Loucy (cell line): ENCODE measurements around the gene PMM1.

Source experiments
- H2AFZ ChIP-seq: fragments of 200-600 bp; sonication (generic); 2 replicates; pipeline ENCODE4 v1.6.0; 2016; ENCODE audit warnings: antibody characterized with exemption, mild to moderate bottlenecking, low read length, moderate library complexity
- H3F3A ChIP-seq: fragments of 200-600 bp; 2 replicates; pipeline ENCODE4 v1.6.0; 2016; ENCODE audit warnings: antibody characterized with exemption, low read depth, mild to moderate bottlenecking
- H3K27me3 ChIP-seq: fragments of 200-600 bp; sonication (generic); 2 replicates; pipeline ENCODE4 v1.6.1; 2014; ENCODE audit warnings: low read length, mild to moderate bottlenecking; ENCODE audit not compliant: insufficient read depth, poor library complexity, severe bottlenecking
- H3K36me3 ChIP-seq: fragments of 200-600 bp; sonication (generic); 2 replicates; pipeline ENCODE4 v1.6.1; 2016; ENCODE audit warnings: low read length; ENCODE audit not compliant: insufficient read depth
- H3K4me1 ChIP-seq: fragments of 200-600 bp; sonication (generic); 2 replicates; pipeline ENCODE4 v1.5.1; 2014; ENCODE audit warnings: low read length, mild to moderate bottlenecking; ENCODE audit not compliant: insufficient read depth, poor library complexity, severe bottlenecking
- H3K4me2 ChIP-seq: fragments of 200-600 bp; sonication (generic); 2 replicates; pipeline ENCODE4 v1.6.0; 2014; ENCODE audit warnings: antibody characterized with exemption, low read length, low read depth, mild to moderate bottlenecking; ENCODE audit not compliant: poor library complexity, severe bottlenecking
- H3K4me3 ChIP-seq: fragments of 200-600 bp; sonication (generic); 2 replicates; pipeline ENCODE4 v1.5.1; 2014; ENCODE audit warnings: low read length, mild to moderate bottlenecking, mixed read lengths; ENCODE audit not compliant: poor library complexity, severe bottlenecking
- H3K79me2 ChIP-seq: fragments of 200-600 bp; sonication (generic); 2 replicates; pipeline ENCODE4 v1.6.1; 2014; ENCODE audit warnings: low read length; ENCODE audit not compliant: insufficient read depth
- H3K9ac ChIP-seq: fragments of 200-600 bp; sonication (generic); 2 replicates; pipeline ENCODE4 v1.6.0; 2014; ENCODE audit warnings: mild to moderate bottlenecking, low read depth, low read length, moderate library complexity; ENCODE audit not compliant: poor library complexity, severe bottlenecking
- H3K9me2 ChIP-seq: fragments of 200-600 bp; sonication (generic); replicated peaks from 2 replicates; pipeline ENCODE4 v1.6.1; 2016; ENCODE audit warnings: low read depth, low read length, mixed read lengths
- H3K9me3 ChIP-seq: fragments of 200-600 bp; sonication (generic); 2 replicates; pipeline ENCODE4 v1.6.1; 2014; ENCODE audit warnings: mild to moderate bottlenecking, antibody characterized with exemption, low read length, low read depth; ENCODE audit not compliant: insufficient read depth
- H4K20me1 ChIP-seq: fragments of 200-600 bp; sonication (generic); 2 replicates; pipeline ENCODE4 v1.6.0; 2014; ENCODE audit warnings: antibody characterized with exemption, low read length, mild to moderate bottlenecking; ENCODE audit not compliant: insufficient read depth, poor library complexity, severe bottlenecking
- EZH2phosphoT487 ChIP-seq: fragments of 200-600 bp; IDR thresholded peaks from 2 replicates; pipeline ENCODE4 v1.6.1; 2018; ENCODE audit warnings: antibody characterized with exemption, mild to moderate bottlenecking, moderate library complexity, borderline replicate concordance
- TF ChIP-seq, protein P1 (sequence below): fragments of 200-600 bp; sonication (generic); conservative IDR thresholded peaks from 2 replicates; pipeline ENCODE4 v1.5.1; 2014; ENCODE audit warnings: mild to moderate bottlenecking, antibody characterized with exemption, low read length

The PMM1 gene

DNA sequence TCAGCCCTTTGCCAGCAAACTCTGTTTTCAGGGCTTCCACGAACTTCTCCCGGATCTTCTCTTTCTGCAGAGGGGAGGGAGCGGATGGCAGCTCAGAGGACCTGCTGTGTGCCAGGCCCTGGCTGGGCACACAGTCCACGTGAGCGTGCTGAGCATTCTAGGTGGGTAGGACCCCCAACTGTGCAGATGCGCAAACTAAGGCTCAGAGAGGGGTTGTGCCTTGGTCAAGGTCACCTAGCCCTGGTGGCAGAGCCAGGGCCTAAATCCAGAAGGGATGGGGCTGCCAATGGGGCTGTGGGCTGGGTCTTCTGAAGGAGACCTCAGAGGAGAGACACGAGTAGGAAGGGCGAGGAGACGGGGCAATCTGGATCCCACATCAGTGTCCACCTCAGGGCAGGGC lies 10.8 kb downstream of the PMM1 start:
- no peak overlapping the region for H3K9ac ChIP-seq
- no peak overlapping the region for H2AFZ ChIP-seq
- H4K20me1 ChIP-seq, result no peaks in the 10 kb centered on the region
- H3K36me3 ChIP-seq, result no peaks in the 10 kb centered on the region
- no peaks in the 10 kb centered on the region for H3K4me1 ChIP-seq
- H3K9me2 ChIP-seq, result no peaks in the 10 kb centered on the region
- no peak overlapping the region for H3K4me2 ChIP-seq
- H3K27me3 ChIP-seq, result no peaks in the 10 kb centered on the region
- H3K79me2 ChIP-seq, result no peaks in the 10 kb centered on the region
- H3F3A ChIP-seq, result no peaks in the 10 kb centered on the region
- TF ChIP-seq, protein P1, sequence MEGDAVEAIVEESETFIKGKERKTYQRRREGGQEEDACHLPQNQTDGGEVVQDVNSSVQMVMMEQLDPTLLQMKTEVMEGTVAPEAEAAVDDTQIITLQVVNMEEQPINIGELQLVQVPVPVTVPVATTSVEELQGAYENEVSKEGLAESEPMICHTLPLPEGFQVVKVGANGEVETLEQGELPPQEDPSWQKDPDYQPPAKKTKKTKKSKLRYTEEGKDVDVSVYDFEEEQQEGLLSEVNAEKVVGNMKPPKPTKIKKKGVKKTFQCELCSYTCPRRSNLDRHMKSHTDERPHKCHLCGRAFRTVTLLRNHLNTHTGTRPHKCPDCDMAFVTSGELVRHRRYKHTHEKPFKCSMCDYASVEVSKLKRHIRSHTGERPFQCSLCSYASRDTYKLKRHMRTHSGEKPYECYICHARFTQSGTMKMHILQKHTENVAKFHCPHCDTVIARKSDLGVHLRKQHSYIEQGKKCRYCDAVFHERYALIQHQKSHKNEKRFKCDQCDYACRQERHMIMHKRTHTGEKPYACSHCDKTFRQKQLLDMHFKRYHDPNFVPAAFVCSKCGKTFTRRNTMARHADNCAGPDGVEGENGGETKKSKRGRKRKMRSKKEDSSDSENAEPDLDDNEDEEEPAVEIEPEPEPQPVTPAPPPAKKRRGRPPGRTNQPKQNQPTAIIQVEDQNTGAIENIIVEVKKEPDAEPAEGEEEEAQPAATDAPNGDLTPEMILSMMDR, result no peak
- TF ChIP-seq EZH2phosphoT487, result no peak
- H3K4me3 ChIP-seq, result no peak overlapping the region
- no peaks in the 10 kb centered on the region for H3K9me3 ChIP-seq

- no peaks in the 10 kb centered on the region for H4K20me1 ChIP-seq
- no peaks in the 10 kb centered on the region for H3K27me3 ChIP-seq
- H3K4me1 ChIP-seq, result no peaks in the 10 kb centered on the region
- H3K4me2 ChIP-seq, result no peak overlapping the region
- no peaks in the 10 kb centered on the region for H3K9me3 ChIP-seq
- no peaks in the 10 kb centered on the region for H3K79me2 ChIP-seq
- no peaks in the 10 kb centered on the region for H3F3A ChIP-seq
- H3K9ac ChIP-seq, result no peak overlapping the region
- H3K4me3 ChIP-seq, result no peak overlapping the region
- no peak overlapping the region for H2AFZ ChIP-seq
- TF ChIP-seq EZH2phosphoT487, result no peak
- TF ChIP-seq, protein P1, result no peak
- no peaks in the 10 kb centered on the region for H3K9me2 ChIP-seq
- no peaks in the 10 kb centered on the region for H3K36me3 ChIP-seq
Measured at GRCh38 chr22:41578114-41578513, 11.5 kb downstream of the PMM1 start.

DNA sequence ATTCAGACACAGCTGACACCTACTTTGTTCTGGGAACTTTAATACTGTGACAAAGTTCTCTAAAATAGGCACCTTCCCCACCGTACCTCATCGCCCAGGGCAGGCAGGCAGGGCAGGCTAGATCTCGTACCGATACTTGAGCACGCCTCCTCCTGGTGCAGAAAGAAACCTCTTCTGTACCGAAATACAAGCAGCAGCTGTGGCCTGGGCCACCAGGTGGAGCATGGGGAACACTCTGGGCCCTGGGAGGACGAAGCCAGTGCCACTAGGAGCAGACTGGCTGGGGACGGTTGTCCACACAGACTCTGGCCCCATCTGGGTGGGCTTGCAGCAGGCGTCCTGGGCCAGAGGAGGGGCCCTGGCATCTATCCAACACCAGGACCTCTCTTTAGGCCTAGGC lies 12.8 kb downstream of the PMM1 start:
- H3K4me1 ChIP-seq, result no peaks in the 10 kb centered on the region
- H3K27me3 ChIP-seq, result no peaks in the 10 kb centered on the region
- no peaks in the 10 kb centered on the region for H3K9me2 ChIP-seq
- H3F3A ChIP-seq, result no peaks in the 10 kb centered on the region
- no peaks in the 10 kb centered on the region for H3K9me3 ChIP-seq
- TF ChIP-seq, protein P1, result peak; percentile 93
- TF ChIP-seq EZH2phosphoT487, result no peak
- H3K79me2 ChIP-seq, result no peaks in the 10 kb centered on the region
- no peak overlapping the region for H3K9ac ChIP-seq
- H3K4me2 ChIP-seq, result no peak overlapping the region
- H2AFZ ChIP-seq, result no peak overlapping the region
- no peaks in the 10 kb centered on the region for H3K36me3 ChIP-seq
- no peak overlapping the region for H3K4me3 ChIP-seq
- H4K20me1 ChIP-seq, result no peaks in the 10 kb centered on the region
